Heart right ventricle (tissue), 16 donors: ENCODE measurements around the gene PSTK. TPM values are rescaled to one million over a fixed set of nuclear protein-coding genes. Genes with fewer than 3 reads are reported as not detected.

Experiments used
- ATAC-seq, 8 donors: fragments of 200-7000 bp; cut with Tn5 transposase; one replicate each; pipeline ENCODE4 v1.9.1; 2020; ENCODE audit warnings: mild to moderate bottlenecking in 8 of 8, moderate library complexity in 8 of 8, moderate number of reproducible peaks in 1 of 8
- DNase-seq, 2 donors: peaks; one replicate each; pipeline ENCODE4 v3.0.0-alpha.2; 2020
- H3K27ac ChIP-seq, 10 donors: fragments of 200-600 bp; sonication (generic) in 2 of 10; one replicate each; pipeline versions ENCODE4 v1.5.0 to v1.8.0; 2020 to 2022; ENCODE audit warnings: mild to moderate bottlenecking in 3 of 10
- H3K27me3 ChIP-seq, 7 donors: fragments of 200-600 bp; one replicate each; pipeline ENCODE4 v1.8.0; 2021 to 2022; ENCODE audit warnings: mild to moderate bottlenecking in 2 of 7
- H3K36me3 ChIP-seq, 9 donors: fragments of 200-600 bp; sonication (generic) in 1 of 9; one replicate each; pipeline versions ENCODE4 v1.5.0 to v1.8.0; 2020 to 2022; ENCODE audit warnings: mild to moderate bottlenecking in 2 of 9
- H3K4me1 ChIP-seq, 9 donors: fragments of 200-600 bp; sonication (generic) in 1 of 9; one replicate each; pipeline versions ENCODE4 v1.5.0 to v1.8.0; 2020 to 2022; ENCODE audit warnings: mild to moderate bottlenecking in 4 of 9
- H3K4me3 ChIP-seq, 10 donors: fragments of 200-600 bp; sonication (generic) in 2 of 10; one replicate each; pipeline versions ENCODE4 v1.5.0 to v1.8.0; 2020 to 2022; ENCODE audit warnings: mild to moderate bottlenecking in 7 of 10, moderate library complexity in 2 of 10
- H3K9me3 ChIP-seq, 11 donors: fragments of 200-600 bp in 10 of 11; sonication (generic) in 2 of 11; one replicate each; pipeline versions ENCODE4 v1.5.0 to v1.8.0; 2013 to 2022; ENCODE audit warnings: mild to moderate bottlenecking in 2 of 11, control low read depth in 1 of 11, moderate library complexity in 1 of 11
- WGBS, 2 donors: extraction: QIAGEN DNeasy Blood & Tissue Kit; methylation state at CpG; one replicate each; pipeline ENCODE4 v1.1.7; 2013; ENCODE audit warnings: inconsistent platforms in 1 of 2; 5-methylcytosine and 5-hydroxymethylcytosine counted together
- intact Hi-C, 10 donors: fragments of 100-400 bp; cut with DNase I; formaldehyde crosslinking; loops; one replicate each; pipeline versions ENCODE4 v1.11.1 to v1.14.2; 2022
- long read RNA-seq, 3 donors: library from polyadenylated mRNA; unstranded; transcript quantifications; one replicate each; pipeline ENCODE4 v2.0.0, GENCODE V29; 2020 to 2021
- polyA plus RNA-seq, 2 donors: library from polyadenylated mRNA; stranded (reverse); fragments of 200-250 nt; gene quantifications; one replicate each; pipeline ENCODE4 v1.2.3, GENCODE V29; 2013
- total RNA-seq, 10 donors: library from RNA; stranded (reverse); fragmentation: NEBNext Ultra II Directional in 3 of 10; extraction: Animal tissue kit (Norgen Biotek cat#: 25700) in 3 of 10; gene quantifications; one replicate each; pipeline versions ENCODE4 v1.2.1 to v1.2.4, GENCODE V29; 2021 to 2023
- TF ChIP-seq, protein P1 (sequence below), 9 donors: fragments of 200-600 bp; sonication (generic) in 2 of 9; IDR thresholded peaks; one replicate each; pipeline versions ENCODE4 v1.5.0 to v1.8.0; 2021 to 2022; ENCODE audit warnings: antibody characterized with exemption in 9 of 9, mild to moderate bottlenecking in 5 of 9, moderate library complexity in 1 of 9
- donor health status: Arrhythmogenic right ventricular cardiomyopathy.
- donor health status: ischemic (EF 13 %, LVEDD 7.1; RV severe dilation, severe dysfunction).
- donor health status: healthy with polysubstance abuse.
- donor health status: DM: no; HTN: yes; CAD: no.
- donor health status: DM: no; HTN: no; CAD: no.
- donor health status: ischemic (EF 25% LVEDD 6.9; RV normal size, moderate dysfunction).
- donor health status: ischemic (EF 25% LVEDD 5.7; RV mildly dilated, moderate dysfunction).
- donor health status: healthy.
- donor health status: DM: yes; HTN: yes; CAD: no.
- donor health status: Ischemic cardiomyopathy.
- donor health status: ischemic (EF 35%, LVEDD 5.7; RV mildly dilated, moderate dysfunction).
- donor health status: nonischemic (EF 11% LVEDD 7.7; RV severe dilation, severe dysfunction).
- donor health status: DM: yes; HTN: yes; CAD: no.
- donor health status: PGD.
- donor health status: ischemic (EF 29% LVEDD 5.4; RV normal size, mild dysfunction).
- donor health status: nonischemic (EF 23%, LVEDD 6.1; RV moderate dilation, normal function).

The PSTK gene, protein sequence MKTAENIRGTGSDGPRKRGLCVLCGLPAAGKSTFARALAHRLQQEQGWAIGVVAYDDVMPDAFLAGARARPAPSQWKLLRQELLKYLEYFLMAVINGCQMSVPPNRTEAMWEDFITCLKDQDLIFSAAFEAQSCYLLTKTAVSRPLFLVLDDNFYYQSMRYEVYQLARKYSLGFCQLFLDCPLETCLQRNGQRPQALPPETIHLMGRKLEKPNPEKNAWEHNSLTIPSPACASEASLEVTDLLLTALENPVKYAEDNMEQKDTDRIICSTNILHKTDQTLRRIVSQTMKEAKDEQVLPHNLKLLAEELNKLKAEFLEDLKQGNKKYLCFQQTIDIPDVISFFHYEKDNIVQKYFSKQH
- total RNA-seq (1 to 10 TPM; 1.4 to 3.7 (median 2.2) TPM), polyA plus RNA-seq (1 to 10 TPM; 1.7 to 3.8 TPM)
- long read RNA-seq, donor 1, partial matches to known transcripts: 0 of 3 reads
- long read RNA-seq, donor 1, other reads (novel, unspliced or antisense): 1 of 3 reads
- long read RNA-seq, donor 2, partial matches to known transcripts: 0 of 5 reads
- long read RNA-seq, donor 2, other reads (novel, unspliced or antisense): 3 of 5 reads
- long read RNA-seq, donor 3, partial matches to known transcripts: 0 of 7 reads
- long read RNA-seq, donor 3, other reads (novel, unspliced or antisense): 3 of 7 reads

DNA sequence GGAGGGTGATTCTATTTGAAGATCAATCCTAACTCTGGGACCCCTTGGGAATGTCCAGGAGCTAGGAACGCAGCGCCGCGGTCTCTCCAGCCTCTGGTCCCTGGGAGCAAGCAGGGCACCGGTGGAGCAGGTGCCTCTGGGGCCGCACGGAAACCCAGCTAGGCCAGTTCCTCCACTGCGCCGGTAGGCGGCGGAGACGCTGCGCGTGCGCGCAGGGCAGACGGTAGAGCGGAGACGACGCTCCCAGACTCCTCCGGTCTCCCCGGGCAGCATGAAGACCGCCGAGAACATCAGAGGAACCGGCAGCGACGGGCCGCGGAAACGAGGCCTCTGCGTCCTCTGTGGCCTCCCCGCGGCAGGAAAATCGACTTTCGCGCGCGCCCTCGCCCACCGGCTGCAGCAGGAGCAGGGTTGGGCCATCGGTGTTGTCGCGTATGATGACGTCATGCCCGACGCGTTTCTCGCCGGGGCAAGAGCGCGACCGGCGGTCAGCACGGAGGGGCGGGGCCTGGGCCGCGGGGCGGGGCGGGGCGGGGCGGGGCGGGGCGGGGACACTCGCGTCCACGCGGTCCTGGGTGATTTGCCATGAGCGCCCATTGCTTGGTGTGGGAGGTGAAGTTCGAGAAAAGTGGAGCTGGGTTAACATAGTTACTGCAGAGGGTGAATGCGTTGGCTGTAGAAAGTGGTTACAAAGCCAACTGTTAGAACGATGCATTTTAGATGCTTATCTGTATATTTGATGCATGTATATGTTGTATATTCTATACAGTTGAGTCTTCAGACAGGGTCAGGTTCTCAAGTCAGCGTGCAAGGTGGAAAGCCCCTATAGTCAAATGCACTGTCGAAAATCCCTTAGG, at the start of gene PSTK:
TSS of gene PSTK (plus strand) at position 193 of the 857 bp plus-strand sequence. CDS start at position 272, 79 bp downstream.
- Histone ChIP-seq H3K4me3 (peak within 1 kb of the TSS; percentile 56 to 94 (median 80)), H3K36me3 (peaks cover 0 to 24% (median 0%) of the 10 kb centered on the region in 9 donors), H3K9me3 (no peaks in the 10 kb centered on the region), H3K27ac (peak within 1 kb of the TSS; percentile 89 to 97 (median 94)), H3K27me3 (no peaks in the 10 kb centered on the region), H3K4me1 (peaks cover 0 to 17% (median 11%) of the 10 kb centered on the region in 9 donors)
- ATAC-seq: peak; percentile 98 to 100 (median 100)
- peak; percentile 92 to 93 for DNase-seq
- intact Hi-C loops: loop anchor here in 4 of 10 donors (1.0 to 10.0 kb wide), 4 partner anchors 26 to 174 kb away; partner anchors contain the start of genes IKZF5 (in 2 of the 4), ACADSB (in 1 of the 4), BUB3 (in 1 of the 4) and C10orf88 (in 1 of the 4)
- TF ChIP-seq, protein P1, sequence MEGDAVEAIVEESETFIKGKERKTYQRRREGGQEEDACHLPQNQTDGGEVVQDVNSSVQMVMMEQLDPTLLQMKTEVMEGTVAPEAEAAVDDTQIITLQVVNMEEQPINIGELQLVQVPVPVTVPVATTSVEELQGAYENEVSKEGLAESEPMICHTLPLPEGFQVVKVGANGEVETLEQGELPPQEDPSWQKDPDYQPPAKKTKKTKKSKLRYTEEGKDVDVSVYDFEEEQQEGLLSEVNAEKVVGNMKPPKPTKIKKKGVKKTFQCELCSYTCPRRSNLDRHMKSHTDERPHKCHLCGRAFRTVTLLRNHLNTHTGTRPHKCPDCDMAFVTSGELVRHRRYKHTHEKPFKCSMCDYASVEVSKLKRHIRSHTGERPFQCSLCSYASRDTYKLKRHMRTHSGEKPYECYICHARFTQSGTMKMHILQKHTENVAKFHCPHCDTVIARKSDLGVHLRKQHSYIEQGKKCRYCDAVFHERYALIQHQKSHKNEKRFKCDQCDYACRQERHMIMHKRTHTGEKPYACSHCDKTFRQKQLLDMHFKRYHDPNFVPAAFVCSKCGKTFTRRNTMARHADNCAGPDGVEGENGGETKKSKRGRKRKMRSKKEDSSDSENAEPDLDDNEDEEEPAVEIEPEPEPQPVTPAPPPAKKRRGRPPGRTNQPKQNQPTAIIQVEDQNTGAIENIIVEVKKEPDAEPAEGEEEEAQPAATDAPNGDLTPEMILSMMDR (IDR thresholded peaks at IDR 0.05): peak; percentile 79 to 98 (median 96)
- 1% methylated on average over 73 of the region's 73 CpGs for WGBS, 2 donors

DNA sequence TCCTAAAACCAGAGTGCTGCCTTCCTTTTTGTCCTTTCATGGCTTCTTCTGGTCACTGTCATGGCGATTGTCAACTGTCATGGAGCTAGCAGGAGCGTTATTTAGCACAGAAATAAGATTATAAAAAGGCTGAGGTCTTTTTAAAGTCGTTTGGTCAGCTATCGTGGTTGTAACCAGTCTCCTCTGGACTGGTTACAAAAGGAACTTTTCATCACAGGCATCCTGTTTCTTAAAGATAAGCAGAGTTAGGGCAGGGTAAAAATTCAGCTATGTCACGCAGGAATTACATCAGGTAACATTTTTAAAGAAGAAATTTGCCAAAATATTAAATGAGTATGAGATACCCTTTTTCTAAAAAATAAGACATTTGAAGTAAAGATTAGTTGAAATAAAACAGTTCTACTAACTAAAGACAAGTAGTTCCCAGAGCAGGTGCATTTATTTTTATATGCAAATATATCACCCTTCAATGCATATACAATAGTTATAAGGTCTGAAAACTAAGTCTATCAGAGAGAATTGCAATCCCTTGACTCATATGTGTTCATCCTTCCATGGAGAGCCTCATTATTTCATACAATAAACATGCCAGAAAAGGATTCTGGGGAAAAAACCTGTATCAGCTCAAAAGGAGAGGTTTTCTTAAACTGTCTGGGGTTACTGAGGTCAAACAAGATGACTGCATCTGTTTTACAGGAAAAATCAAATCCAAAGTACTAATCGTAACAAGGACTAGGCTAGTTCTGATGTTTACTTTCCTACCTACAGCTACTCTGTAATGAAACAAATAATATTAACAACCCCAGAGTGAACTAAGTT, 48.9 kb upstream of the PSTK start:
- Histone ChIP-seq H3K4me1 (no peaks in the 10 kb centered on the region), H3K9me3 (peaks cover 0 to 4% (median 0%) of the 10 kb centered on the region in 11 donors), H3K4me3 (no peak overlapping the region), H3K36me3 (peaks cover 0 to 45% (median 13%) of the 10 kb centered on the region in 9 donors), H3K27ac (no peak overlapping the region), H3K27me3 (no peaks in the 10 kb centered on the region)
- TF ChIP-seq, protein P1 (IDR thresholded peaks at IDR 0.05): no peak
- 44 to 49% methylated on average over 6 of the region's 6 CpGs for WGBS, 2 donors
- DNase-seq (no peak), ATAC-seq (no peak)
- intact Hi-C loops: no loop called here

DNA sequence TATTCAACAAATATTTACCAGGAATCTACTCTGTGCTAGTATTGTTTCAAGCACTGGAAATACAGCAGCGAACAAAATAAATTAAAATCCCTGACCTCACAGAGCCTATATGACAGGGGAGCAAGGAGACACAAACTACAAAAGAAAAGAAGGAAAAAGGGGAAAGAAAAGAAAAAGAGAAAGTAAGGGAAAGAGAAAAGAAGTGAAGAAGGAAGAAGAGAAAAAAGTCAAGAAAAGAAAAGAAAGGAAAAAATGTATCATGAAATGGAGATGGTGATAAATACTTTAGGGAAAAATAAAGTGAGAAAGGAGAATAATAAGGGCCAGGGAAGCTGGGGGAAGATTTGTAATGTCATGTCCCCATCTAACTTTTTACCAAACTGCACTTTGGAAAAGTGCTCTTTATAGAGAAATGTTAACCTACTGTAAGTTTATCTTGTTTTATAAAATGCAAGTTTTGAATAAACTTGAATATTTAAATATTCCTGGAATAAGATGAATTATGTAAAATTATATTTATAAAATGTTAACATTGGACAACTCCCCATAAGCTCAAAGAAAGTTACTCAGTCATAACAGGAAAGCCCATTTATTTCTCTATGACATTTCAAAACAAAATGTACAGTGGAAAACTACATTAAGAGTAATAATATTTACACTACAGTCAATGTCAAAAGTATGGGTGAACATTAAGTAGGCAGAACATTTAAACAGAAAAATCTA, 40.9 kb upstream of the PSTK start:
- Histone ChIP-seq H3K27me3 (no peaks in the 10 kb centered on the region), H3K4me3 (no peak overlapping the region), H3K9me3 (peaks cover 0 to 4% (median 0%) of the 10 kb centered on the region in 11 donors), H3K36me3 (peaks cover 0 to 58% (median 16%) of the 10 kb centered on the region in 9 donors), H3K4me1 (peaks cover 0 to 8% (median 0%) of the 10 kb centered on the region in 9 donors), H3K27ac (no peak overlapping the region)
- 96 to 100% methylated on average over 1 of the region's 1 CpG for WGBS, 2 donors
- TF ChIP-seq, protein P1 (IDR thresholded peaks at IDR 0.05): no peak
- DNase-seq: no peak
- no peak for ATAC-seq
- intact Hi-C loops: no loop called here
